ENCODE data around the gene SYNE1. TPM values are rescaled to one million over a fixed set of nuclear protein-coding genes. Genes with fewer than 3 reads are reported as not detected.

Gene SYNE1
- total and polyA plus RNA-seq, 2 of the 8 experiments (the other 6 are each of a cell fraction or from before 2014, with no cell fraction given): 2.8 to 5.5 TPM

DNA sequence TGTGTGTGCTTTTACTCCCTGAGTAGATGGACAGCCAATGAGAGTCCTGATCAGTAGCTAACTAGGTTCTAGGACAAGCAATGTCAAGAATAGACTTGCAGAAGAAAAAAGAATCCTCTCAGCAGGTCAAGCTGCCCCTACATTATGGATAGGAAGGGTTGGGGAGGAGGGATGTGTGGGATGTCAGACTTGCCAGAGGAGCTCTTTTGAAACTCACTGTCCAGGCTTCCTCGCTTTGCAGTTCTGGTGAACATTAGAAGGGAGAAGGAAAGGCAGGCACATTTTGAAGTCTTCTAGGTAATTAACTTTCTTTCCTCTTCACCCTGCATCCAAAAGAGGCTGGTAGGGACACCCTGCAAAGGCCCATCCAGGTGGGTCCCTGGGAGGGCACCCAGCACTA, 48.7 kb downstream of the SYNE1 start (continued):
- TF ChIP-seq, protein P1, sequence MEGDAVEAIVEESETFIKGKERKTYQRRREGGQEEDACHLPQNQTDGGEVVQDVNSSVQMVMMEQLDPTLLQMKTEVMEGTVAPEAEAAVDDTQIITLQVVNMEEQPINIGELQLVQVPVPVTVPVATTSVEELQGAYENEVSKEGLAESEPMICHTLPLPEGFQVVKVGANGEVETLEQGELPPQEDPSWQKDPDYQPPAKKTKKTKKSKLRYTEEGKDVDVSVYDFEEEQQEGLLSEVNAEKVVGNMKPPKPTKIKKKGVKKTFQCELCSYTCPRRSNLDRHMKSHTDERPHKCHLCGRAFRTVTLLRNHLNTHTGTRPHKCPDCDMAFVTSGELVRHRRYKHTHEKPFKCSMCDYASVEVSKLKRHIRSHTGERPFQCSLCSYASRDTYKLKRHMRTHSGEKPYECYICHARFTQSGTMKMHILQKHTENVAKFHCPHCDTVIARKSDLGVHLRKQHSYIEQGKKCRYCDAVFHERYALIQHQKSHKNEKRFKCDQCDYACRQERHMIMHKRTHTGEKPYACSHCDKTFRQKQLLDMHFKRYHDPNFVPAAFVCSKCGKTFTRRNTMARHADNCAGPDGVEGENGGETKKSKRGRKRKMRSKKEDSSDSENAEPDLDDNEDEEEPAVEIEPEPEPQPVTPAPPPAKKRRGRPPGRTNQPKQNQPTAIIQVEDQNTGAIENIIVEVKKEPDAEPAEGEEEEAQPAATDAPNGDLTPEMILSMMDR (IDR thresholded peaks at IDR 0.05; ENCODE audit: control extremely low read depth in 1 of 3, insufficient read depth in 1 of 3, low read depth in 1 of 3, low read length in 3 of 3): no peak

All from H1 (cell line).